NT2/D1 (cell line): Measurements from ENCODE around the gene CD320.

Experiments
- SUZ12 ChIP-seq: IDR thresholded peaks from 2 replicates; pipeline ENCODE4 v1.6.1; 2011; ENCODE audit not compliant: insufficient read length, insufficient read depth; ENCODE audit errors: extremely low read depth
- YY1 ChIP-seq: IDR thresholded peaks from 2 replicates; pipeline ENCODE4 v1.6.1; 2011; ENCODE audit not compliant: insufficient read length, insufficient read depth
- ZNF274 ChIP-seq: IDR thresholded peaks from 2 replicates; pipeline ENCODE4 v1.6.1; 2011; ENCODE audit warnings: mild to moderate bottlenecking, low read depth, low read length

DNA sequence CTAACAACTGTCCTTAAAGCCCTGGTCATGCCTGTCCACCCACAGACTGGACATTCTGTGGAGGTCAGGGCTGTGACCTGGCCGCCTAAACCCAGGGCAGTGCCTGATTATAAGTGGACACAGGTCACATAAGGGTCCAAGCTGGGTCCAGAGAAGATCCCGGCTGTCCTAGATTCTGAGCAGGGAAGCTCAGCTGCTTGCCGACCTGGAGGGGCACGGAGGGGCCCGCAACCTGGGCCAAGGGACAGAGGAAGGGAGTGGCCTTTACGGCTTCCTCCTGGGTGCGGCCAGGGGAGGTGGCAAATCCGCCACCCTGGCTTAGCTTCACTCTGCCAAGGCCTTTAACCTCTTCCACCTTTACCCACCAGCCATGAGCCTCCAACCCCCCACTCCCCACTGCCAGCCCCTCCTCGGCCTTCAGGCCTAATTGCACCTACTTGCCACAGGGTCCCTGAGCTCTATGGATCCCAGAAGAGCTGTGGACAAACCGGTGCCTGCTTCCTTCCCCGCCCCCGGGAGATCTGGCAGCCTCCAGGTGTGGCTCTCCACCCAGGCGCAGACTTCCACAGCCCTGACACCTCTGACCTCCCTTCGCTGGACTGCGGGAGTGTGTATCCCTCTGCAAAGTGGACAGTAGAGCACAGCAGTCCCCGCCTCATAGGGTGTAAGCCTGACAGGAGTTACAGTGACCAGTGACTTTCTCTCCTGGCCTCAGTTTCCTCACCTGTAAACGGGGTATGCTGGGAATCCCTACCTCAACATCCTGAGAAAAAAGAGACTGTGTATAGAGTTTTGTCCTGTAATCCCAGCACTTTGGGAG lies 1.7 kb downstream of the CD320 start:
- no peak for TF ChIP-seq YY1
- TF ChIP-seq ZNF274 = no peak
- TF ChIP-seq SUZ12 = no peak
